Keratinocyte (primary cell): ENCODE measurements around the gene WDR1. TPM values are rescaled to one million over a fixed set of nuclear protein-coding genes. Genes with fewer than 3 reads are reported as not detected.

Source experiments
- DNase-seq: peaks from one replicate; pipeline ENCODE4 v3.0.0-alpha.2; 2011; ENCODE audit warnings: low read depth, missing footprints, low spot score
- FAIRE-seq: peaks from 2 replicates; lab custom pipeline; 2011; peaks lifted over from hg19 to GRCh38; lab: Jason Lieb, UNC
- H2AFZ ChIP-seq: 2 replicates; pipeline ENCODE4 v1.6.0; 2012; ENCODE audit warnings: low read length, control low read depth, inconsistent platforms; ENCODE audit not compliant: control insufficient read depth
- H3K27ac ChIP-seq: 2 replicates; pipeline ENCODE4 v1.5.1; 2011; ENCODE audit warnings: low read length; ENCODE audit not compliant: control insufficient read depth, insufficient read depth
- H3K27me3 ChIP-seq: 3 replicates; pipeline ENCODE4 v1.6.0; 2011; ENCODE audit warnings: low read length; ENCODE audit not compliant: control insufficient read depth, insufficient read depth; ENCODE audit errors: extremely low read depth
- H3K36me3 ChIP-seq, 2 experiments: 2 replicates in 1 of 2; 3 replicates in 1 of 2; pipeline ENCODE4 v1.5.1; 2011; ENCODE audit warnings: low read length in 2 of 2, mild to moderate bottlenecking in 1 of 2; ENCODE audit not compliant: control insufficient read depth in 2 of 2, insufficient read depth in 2 of 2; ENCODE audit errors: extremely low read depth in 1 of 2
- H3K4me1 ChIP-seq: 3 replicates; pipeline ENCODE4 v1.5.1; 2011; ENCODE audit warnings: low read length; ENCODE audit not compliant: control insufficient read depth, insufficient read depth; ENCODE audit errors: extremely low read depth
- H3K4me2 ChIP-seq: 3 replicates; pipeline ENCODE4 v1.6.0; 2011; ENCODE audit warnings: low read depth, low read length; ENCODE audit not compliant: control insufficient read depth, insufficient read depth; ENCODE audit errors: extremely low read depth
- H3K4me3 ChIP-seq, 3 experiments: fragments of 200-600 bp in 1 of 3; sonication (generic) in 1 of 3; 2 replicates in 2 of 3; 3 replicates in 1 of 3; pipeline ENCODE4 v1.5.1; 2011 to 2016; ENCODE audit warnings: low read length in 3 of 3, mild to moderate bottlenecking in 3 of 3, control low read depth in 2 of 3, inconsistent platforms in 1 of 3, low read depth in 1 of 3, mixed read lengths in 1 of 3, mixed run types in 1 of 3, moderate library complexity in 1 of 3; ENCODE audit not compliant: control insufficient read depth in 2 of 3, insufficient read depth in 2 of 3; ENCODE audit errors: extremely low read depth in 1 of 3
- H3K79me2 ChIP-seq: 2 replicates; pipeline ENCODE4 v1.6.0; 2012; ENCODE audit warnings: low read length; ENCODE audit not compliant: control insufficient read depth, insufficient read depth
- H3K9ac ChIP-seq: 3 replicates; pipeline ENCODE4 v1.6.0; 2011; ENCODE audit warnings: low read length; ENCODE audit not compliant: control insufficient read depth, insufficient read depth; ENCODE audit errors: extremely low read depth
- H3K9me1 ChIP-seq: 3 replicates; pipeline ENCODE4 v1.6.0; 2011; ENCODE audit warnings: low read length; ENCODE audit not compliant: control insufficient read depth, insufficient read depth; ENCODE audit errors: extremely low read depth
- H3K9me3 ChIP-seq: 2 replicates; pipeline ENCODE4 v1.5.1; 2012; ENCODE audit warnings: low read depth, low read length; ENCODE audit not compliant: control insufficient read depth
- H4K20me1 ChIP-seq: 3 replicates; pipeline ENCODE4 v1.6.0; 2011; ENCODE audit warnings: low read length; ENCODE audit not compliant: control insufficient read depth, insufficient read depth; ENCODE audit errors: extremely low read depth
- CTCF ChIP-seq, 3 experiments: IDR thresholded peaks in 1 of 3; conservative IDR thresholded peaks in 1 of 3; optimal IDR thresholded peaks in 1 of 3; 2 replicates in 2 of 3; 3 replicates in 1 of 3; pipeline versions ENCODE3 to v1.5.1; 2011; ENCODE audit warnings: low read length in 3 of 3, mild to moderate bottlenecking in 3 of 3, moderate library complexity in 2 of 3, control low read depth in 1 of 3, inconsistent platforms in 1 of 3; ENCODE audit not compliant: insufficient read depth in 2 of 3; ENCODE audit errors: extremely low read depth in 1 of 3
- EZH2 ChIP-seq: IDR thresholded peaks from one replicate; pipeline ENCODE4 v1.6.1; 2012; ENCODE audit warnings: inconsistent platforms, mild to moderate bottlenecking, low read length, moderate library complexity
- dilution Hi-C: fragments of 300-500 bp; cut with MboI; formaldehyde crosslinking; loops from one replicate; pipeline ENCODE4 v1.7.0; 2020; ENCODE audit warnings: low sequenced_read_pairs; ENCODE audit not compliant: extremely low pct_ligation_motif_present
- polyA plus RNA-seq, 5 experiments: library from polyadenylated mRNA; depleted of rRNA in 3 of 5; stranded (reverse) in 3 of 5; stranded (forward) in 1 of 5; unstranded in 1 of 5; fragments of >200 nt; gene quantifications; 1 replicate in 1 of 5; 2 replicates in 3 of 5; 3 replicates in 1 of 5; pipeline versions ENCODE4 v1.2.1 to v1.2.3, GENCODE V29; 2011 to 2012; ENCODE audit warnings: missing spikeins in 2 of 5, low read depth in 1 of 5, low replicate concordance in 1 of 5

The WDR1 gene
- polyA plus RNA-seq, 1 donor (not counting 4 experiments of a cell fraction or from before 2014, with no cell fraction given) = 423 TPM

GRCh38 chr4:10035130-10035529 is 81.5 kb downstream of the WDR1 start:
- TF ChIP-seq CTCF (optimal IDR thresholded peaks at IDR 0.05 in 1 of 3, IDR thresholded peaks at IDR 0.05 in 1 of 3, conservative IDR thresholded peaks at IDR 0.05 in 1 of 3; ENCODE audit: extremely low read depth in 1 of 3, insufficient read depth in 2 of 3, low read length in 3 of 3) (no peak), EZH2 (no peak)
- no peak overlapping the region for H2AFZ ChIP-seq
- no peaks in the 10 kb centered on the region for H3K36me3 ChIP-seq
- peaks cover 3% of the 10 kb centered on the region for H3K27me3 ChIP-seq
- DNase-seq = no peak
- H3K4me1 ChIP-seq = peaks cover 23% of the 10 kb centered on the region
- H3K4me3 ChIP-seq = no peak overlapping the region
- H3K79me2 ChIP-seq = no peaks in the 10 kb centered on the region
- H3K27ac ChIP-seq = no peak overlapping the region
- no peak overlapping the region for H3K4me2 ChIP-seq
- H3K9me1 ChIP-seq = no peaks in the 10 kb centered on the region
- no peaks in the 10 kb centered on the region for H4K20me1 ChIP-seq
- no peak for FAIRE-seq
- H3K9me3 ChIP-seq = no peaks in the 10 kb centered on the region
- dilution Hi-C loops = no loop called here
- no peak overlapping the region for H3K9ac ChIP-seq

GRCh38 chr4:10034612-10035104 is 81.9 kb downstream of the WDR1 start:
- FAIRE-seq (no peak), DNase-seq (no peak)
- no peak overlapping the region for H3K9ac ChIP-seq
- no peak overlapping the region for H3K27ac ChIP-seq
- H3K4me2 ChIP-seq = no peak overlapping the region
- no peaks in the 10 kb centered on the region for H3K79me2 ChIP-seq
- no peak for TF ChIP-seq CTCF (optimal IDR thresholded peaks at IDR 0.05 in 1 of 3, IDR thresholded peaks at IDR 0.05 in 1 of 3, conservative IDR thresholded peaks at IDR 0.05 in 1 of 3; ENCODE audit: extremely low read depth in 1 of 3, insufficient read depth in 2 of 3, low read length in 3 of 3)
- no peak for TF ChIP-seq EZH2
- H3K4me1 ChIP-seq = peaks cover 23% of the 10 kb centered on the region
- no peak overlapping the region for H2AFZ ChIP-seq
- peaks cover 3% of the 10 kb centered on the region for H3K27me3 ChIP-seq
- H3K36me3 ChIP-seq = no peaks in the 10 kb centered on the region
- H4K20me1 ChIP-seq = no peaks in the 10 kb centered on the region
- no peaks in the 10 kb centered on the region for H3K9me1 ChIP-seq
- no peaks in the 10 kb centered on the region for H3K9me3 ChIP-seq
- dilution Hi-C loops = no loop called here
- H3K4me3 ChIP-seq = no peak overlapping the region
